GM19238 (cell line): ENCODE results near the gene YEATS4.
A peak's percentile ranks its signal among the peaks of the same experiment; 100 is the strongest.

Source experiments
- DNase-seq: peaks from one replicate; pipeline ENCODE4 v3.0.0; 2011; ENCODE audit warnings: low spot score; ENCODE audit not compliant: insufficient read length

Gene YEATS4

GRCh38 chr12:69389831-69390230, 30.3 kb downstream of the YEATS4 start:
- DNase-seq, result no peak

GRCh38 chr12:69392179-69392928, 32.8 kb downstream of the YEATS4 start:
- no peak for DNase-seq

DNA sequence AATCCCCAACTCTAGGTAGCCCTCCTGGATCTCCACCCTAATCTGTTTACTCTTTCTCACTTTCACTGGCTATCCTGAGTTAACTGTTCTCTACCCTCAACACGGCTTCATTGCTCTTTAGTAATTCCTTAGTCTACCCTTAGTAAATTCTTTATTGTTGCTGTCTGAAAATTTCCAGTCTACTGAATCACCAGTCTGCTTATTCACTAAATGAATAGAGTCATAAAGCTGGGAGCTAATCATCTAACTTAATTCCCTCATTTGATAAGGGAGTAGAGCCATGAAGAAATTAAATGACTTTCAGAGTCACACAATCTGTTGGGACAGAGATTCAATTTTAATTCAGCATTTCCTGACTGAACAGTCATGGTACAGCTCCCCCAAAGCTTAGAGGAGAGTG, 36.5 kb downstream of the YEATS4 start:
- no peak for DNase-seq

- no peak for DNase-seq
Observed at GRCh38 chr12:69396963-69397362, 37.4 kb downstream of the YEATS4 start.

GRCh38 chr12:69397978-69398377, 38.4 kb downstream of the YEATS4 start:
- no peak for DNase-seq

DNA sequence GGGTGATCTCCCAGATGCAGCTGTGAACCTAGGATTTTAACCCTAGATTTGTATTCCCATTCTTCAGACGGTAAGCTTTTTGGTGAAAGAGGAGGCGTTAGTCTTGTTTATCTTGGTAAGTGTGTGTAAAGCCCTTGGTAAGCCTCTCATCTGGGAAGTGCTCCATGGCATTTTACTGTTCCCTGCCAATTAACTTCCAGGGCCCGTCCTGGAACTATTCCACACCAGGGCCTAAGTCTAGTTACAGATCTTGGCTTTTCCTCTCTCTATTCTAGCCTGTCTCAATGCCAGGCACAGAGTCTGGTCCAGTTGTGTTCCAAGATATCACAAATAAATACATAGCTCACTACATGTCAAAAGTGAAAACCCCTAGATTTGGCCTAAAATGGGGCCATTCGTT, 42.4 kb downstream of the YEATS4 start:
- no peak for DNase-seq

GRCh38 chr12:69404851-69405565, 45.5 kb downstream of the YEATS4 start:
- DNase-seq, result no peak

DNA sequence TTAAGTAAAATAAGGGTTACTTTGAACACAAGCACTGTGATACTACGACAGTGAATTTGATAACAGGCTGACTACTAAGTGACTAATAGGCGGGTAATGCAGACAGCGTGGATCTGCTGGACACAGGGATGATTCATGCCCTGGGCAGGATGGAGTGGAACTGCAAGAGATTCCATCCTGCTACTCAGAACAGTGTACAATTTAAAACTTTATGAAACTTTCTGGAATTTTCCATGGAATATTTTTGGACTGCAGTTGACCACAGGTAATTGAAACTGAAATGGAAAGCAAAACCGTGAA, 46.0 kb downstream of the YEATS4 start:
- no peak for DNase-seq

DNA sequence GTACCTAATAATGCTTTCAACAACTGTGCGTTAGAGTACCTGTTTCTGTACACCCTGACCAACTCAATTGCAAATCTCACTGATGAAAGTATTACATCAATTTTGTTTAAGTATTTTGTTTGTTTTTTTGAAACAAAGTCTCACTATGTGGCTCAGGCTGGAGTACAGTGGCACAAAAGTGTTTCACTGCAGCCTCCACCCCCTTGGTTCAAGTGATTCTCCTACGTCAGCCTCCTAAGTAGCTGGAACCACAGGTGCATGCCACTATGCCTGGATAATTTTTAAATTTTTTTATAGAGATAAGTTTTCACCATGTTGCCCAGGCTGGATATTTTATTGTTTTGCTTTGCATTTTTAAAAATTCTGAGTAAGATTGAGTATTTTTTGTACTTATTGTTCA, 46.7 kb downstream of the YEATS4 start:
- DNase-seq, result no peak

- DNase-seq, result no peak
Observed at GRCh38 chr12:69410571-69410970, 51.0 kb downstream of the YEATS4 start.

- no peak for DNase-seq
Observed at GRCh38 chr12:69412655-69413054, 53.1 kb downstream of the YEATS4 start.

- DNase-seq, result peak; percentile 3
Observed at GRCh38 chr12:69415471-69416275, 56.1 kb downstream of the YEATS4 start.

DNA sequence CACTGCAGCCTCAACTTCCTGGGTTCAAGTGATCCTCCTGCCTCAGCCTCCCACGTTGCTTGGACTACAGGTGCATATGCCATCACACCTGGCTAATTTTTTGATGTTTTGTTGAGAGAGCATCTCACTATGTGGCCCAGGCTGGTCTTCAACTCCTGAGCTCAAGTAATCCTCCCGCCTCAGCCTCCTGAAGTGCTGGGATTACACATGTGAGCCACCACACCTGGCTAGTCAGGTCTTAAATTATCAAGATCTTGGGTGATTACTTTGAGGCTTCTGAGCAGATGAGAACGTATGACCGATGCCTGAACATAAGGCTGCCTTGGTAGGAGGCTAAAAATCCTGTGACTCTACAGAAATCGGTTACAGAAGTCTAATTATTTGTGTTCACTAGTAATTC, 57.7 kb downstream of the YEATS4 start:
- no peak for DNase-seq

GRCh38 chr12:69417741-69418167, 58.2 kb downstream of the YEATS4 start:
- DNase-seq, result no peak

DNA sequence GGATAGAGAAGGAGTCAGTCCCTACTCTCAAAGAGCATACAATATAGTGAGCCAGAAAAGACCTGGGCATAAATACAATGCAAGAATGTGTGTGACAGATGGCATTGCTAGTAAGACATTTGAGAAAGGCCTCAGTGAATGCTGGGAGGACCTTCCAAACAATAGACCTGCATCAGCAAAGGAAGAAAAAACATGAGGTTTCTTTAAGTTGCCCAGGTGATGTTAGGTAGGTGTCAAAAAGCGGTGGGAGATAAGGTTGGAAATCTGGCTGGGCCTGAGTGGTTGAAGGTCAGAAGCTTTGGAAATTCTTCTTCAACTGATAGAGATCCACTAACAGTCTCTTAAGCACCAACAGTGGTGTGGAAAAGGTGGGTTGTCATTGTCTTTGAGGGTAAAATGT, 60.2 kb downstream of the YEATS4 start:
- no peak for DNase-seq

DNA sequence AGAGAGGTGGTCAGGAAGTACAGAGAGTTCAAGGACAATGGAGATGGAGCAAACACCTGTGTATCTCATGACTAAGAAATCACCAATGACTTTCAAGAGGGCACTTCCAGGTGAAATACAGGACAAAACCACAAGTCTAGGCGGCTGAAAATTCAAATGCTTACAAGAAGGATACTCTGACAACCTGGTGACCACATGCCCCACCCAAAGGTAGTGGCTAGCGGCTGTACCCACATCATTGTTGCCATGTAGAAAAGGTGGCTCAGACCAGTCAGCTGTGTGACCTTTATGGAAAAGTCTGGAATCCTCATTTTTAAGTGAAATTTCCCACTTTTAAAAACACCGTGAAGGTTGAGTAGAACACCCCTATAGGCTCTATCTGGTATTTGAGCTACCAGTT, 62.0 kb downstream of the YEATS4 start:
- DNase-seq, result no peak

- DNase-seq, result no peak
Observed at GRCh38 chr12:69423037-69423905, 63.7 kb downstream of the YEATS4 start.

- DNase-seq, result no peak
Observed at GRCh38 chr12:69425417-69425816, 65.9 kb downstream of the YEATS4 start.

GRCh38 chr12:69428351-69429073, 69.0 kb downstream of the YEATS4 start:
- DNase-seq, result no peak

DNA sequence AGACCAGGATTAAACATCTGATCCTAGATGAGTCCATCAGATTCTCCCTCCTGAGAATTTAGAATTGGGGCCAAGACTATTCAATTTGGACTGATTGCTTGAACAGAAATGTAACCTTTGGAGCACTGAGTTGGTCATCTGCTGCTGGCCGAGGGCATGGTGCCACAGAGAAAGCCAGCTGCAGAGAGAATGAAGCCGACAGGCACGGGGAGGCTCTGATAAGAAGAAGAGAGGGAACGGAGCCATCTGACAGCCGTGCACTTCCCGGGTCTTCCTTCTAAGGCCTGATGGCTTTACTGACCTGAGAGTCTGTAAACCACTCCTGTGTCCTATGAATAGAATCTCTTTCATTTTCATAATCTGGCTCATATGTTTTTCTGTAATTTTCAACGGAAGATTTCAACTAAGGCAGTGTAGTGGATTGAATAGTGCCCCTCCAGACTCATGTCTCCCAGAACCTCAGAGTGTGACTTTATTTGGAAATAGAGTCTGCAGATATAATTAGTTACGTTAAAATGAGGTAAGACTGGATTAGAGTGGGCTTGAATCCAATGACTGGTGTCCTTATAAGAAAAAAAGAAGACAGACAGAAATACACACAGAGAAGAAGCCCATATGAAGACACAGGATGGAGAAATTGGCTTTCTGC, 71.5 kb downstream of the YEATS4 start:
- no peak for DNase-seq
